C4-2B (cell line): ENCODE results near the gene GALNT13.

Experiments used
- ZFX ChIP-seq: fragments of 450-650 bp; IDR thresholded peaks from 2 replicates; pipeline ENCODE4 v1.6.1; 2017
- TF ChIP-seq, protein P1 (sequence below): fragments of 450-650 bp; conservative IDR thresholded peaks from 2 replicates; pipeline ENCODE4 v1.5.1; 2017; ENCODE audit warnings: mild to moderate bottlenecking

- TF ChIP-seq, protein P1, sequence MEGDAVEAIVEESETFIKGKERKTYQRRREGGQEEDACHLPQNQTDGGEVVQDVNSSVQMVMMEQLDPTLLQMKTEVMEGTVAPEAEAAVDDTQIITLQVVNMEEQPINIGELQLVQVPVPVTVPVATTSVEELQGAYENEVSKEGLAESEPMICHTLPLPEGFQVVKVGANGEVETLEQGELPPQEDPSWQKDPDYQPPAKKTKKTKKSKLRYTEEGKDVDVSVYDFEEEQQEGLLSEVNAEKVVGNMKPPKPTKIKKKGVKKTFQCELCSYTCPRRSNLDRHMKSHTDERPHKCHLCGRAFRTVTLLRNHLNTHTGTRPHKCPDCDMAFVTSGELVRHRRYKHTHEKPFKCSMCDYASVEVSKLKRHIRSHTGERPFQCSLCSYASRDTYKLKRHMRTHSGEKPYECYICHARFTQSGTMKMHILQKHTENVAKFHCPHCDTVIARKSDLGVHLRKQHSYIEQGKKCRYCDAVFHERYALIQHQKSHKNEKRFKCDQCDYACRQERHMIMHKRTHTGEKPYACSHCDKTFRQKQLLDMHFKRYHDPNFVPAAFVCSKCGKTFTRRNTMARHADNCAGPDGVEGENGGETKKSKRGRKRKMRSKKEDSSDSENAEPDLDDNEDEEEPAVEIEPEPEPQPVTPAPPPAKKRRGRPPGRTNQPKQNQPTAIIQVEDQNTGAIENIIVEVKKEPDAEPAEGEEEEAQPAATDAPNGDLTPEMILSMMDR, result no peak
- TF ChIP-seq ZFX, result no peak
Observed at GRCh38 chr2:154291927-154292326, 420.2 kb downstream of the GALNT13 start.
